GM10266 (cell line): ENCODE data around the gene SUCLG2.

Experiments used
- DNase-seq: peaks from one replicate; pipeline ENCODE4 v3.0.0; 2012; ENCODE audit errors: extremely low spot score
- CTCF ChIP-seq: IDR thresholded peaks from 2 replicates; pipeline ENCODE4 v1.5.1; 2012; ENCODE audit warnings: mild to moderate bottlenecking, low read depth; ENCODE audit not compliant: control insufficient read depth, insufficient read depth; ENCODE audit errors: missing control alignments

SUCLG2 gene

GRCh38 chr3:67642734-67643133, 11.7 kb downstream of the SUCLG2 start:
- DNase-seq = no peak
- TF ChIP-seq CTCF = no peak

GRCh38 chr3:67642190-67642589, 12.2 kb downstream of the SUCLG2 start:
- TF ChIP-seq CTCF = no peak
- no peak for DNase-seq

- DNase-seq = no peak
- no peak for TF ChIP-seq CTCF
Observed at GRCh38 chr3:67641451-67641850, 13.0 kb downstream of the SUCLG2 start.

GRCh38 chr3:67640023-67640660, 14.3 kb downstream of the SUCLG2 start:
- TF ChIP-seq CTCF = no peak
- no peak for DNase-seq

GRCh38 chr3:67637255-67637900, 17.0 kb downstream of the SUCLG2 start:
- no peak for TF ChIP-seq CTCF

GRCh38 chr3:67635806-67636205, 18.6 kb downstream of the SUCLG2 start:
- DNase-seq = no peak
- no peak for TF ChIP-seq CTCF

More at GRCh38 chr3:67637255-67637900, 17.0 kb downstream of the SUCLG2 start:
- DNase-seq = no peak

GRCh38 chr3:67635257-67635656, 19.2 kb downstream of the SUCLG2 start:
- no peak for DNase-seq

More at GRCh38 chr3:67635257-67635656, 19.2 kb downstream of the SUCLG2 start:
- no peak for TF ChIP-seq CTCF
